GM20000 (cell line): ENCODE results near the gene SLC5A6.

Experiments
- DNase-seq: peaks from one replicate; pipeline ENCODE4 v3.0.0; 2012; ENCODE audit warnings: low spot score
- CTCF ChIP-seq: IDR thresholded peaks from 2 replicates; pipeline ENCODE4 v1.5.1; 2012; ENCODE audit warnings: mild to moderate bottlenecking, control low read depth; ENCODE audit errors: extremely low read depth, missing control alignments

The SLC5A6 gene

GRCh38 chr2:27171351-27171848 lies 40.7 kb downstream of the SLC5A6 start:
- TF ChIP-seq CTCF, result no peak
- DNase-seq, result no peak

GRCh38 chr2:27170581-27171337 lies 41.3 kb downstream of the SLC5A6 start:
- DNase-seq, result no peak
- TF ChIP-seq CTCF, result no peak

GRCh38 chr2:27164960-27165763 lies 46.9 kb downstream of the SLC5A6 start:
- no peak for TF ChIP-seq CTCF
- no peak for DNase-seq

- DNase-seq, result no peak
- no peak for TF ChIP-seq CTCF
Observed at GRCh38 chr2:27162151-27163121, 49.6 kb downstream of the SLC5A6 start.

- TF ChIP-seq CTCF, result no peak
- no peak for DNase-seq
Observed at GRCh38 chr2:27160191-27160590, 51.9 kb downstream of the SLC5A6 start.

- DNase-seq, result no peak
- TF ChIP-seq CTCF, result no peak
Observed at GRCh38 chr2:27159271-27159670, 52.8 kb downstream of the SLC5A6 start.
